HG03025 (cell line): ENCODE data around the gene OPTC.

Experiments
- ATAC-seq: cut with Tn5 transposase; IDR thresholded peaks from one replicate; pipeline ENCODE4 v1.9.1; 2021; ENCODE audit warnings: mild to moderate bottlenecking, moderate library complexity; ENCODE audit not compliant: unreplicated experiment, low FRiP score

OPTC gene

GRCh38 chr1:203528976-203529835 is 35.3 kb downstream of the OPTC start:
- ATAC-seq: no peak

GRCh38 chr1:203531063-203531462 is 37.1 kb downstream of the OPTC start:
- no peak for ATAC-seq

GRCh38 chr1:203534012-203534411 is 40.1 kb downstream of the OPTC start:
- no peak for ATAC-seq

- no peak for ATAC-seq
Measured at GRCh38 chr1:203534526-203534925, 40.6 kb downstream of the OPTC start.

- ATAC-seq: no peak
Measured at GRCh38 chr1:203536575-203536974, 42.6 kb downstream of the OPTC start.

GRCh38 chr1:203536980-203537455 is 43.1 kb downstream of the OPTC start:
- no peak for ATAC-seq

- ATAC-seq: no peak
Measured at GRCh38 chr1:203537806-203538464, 44.0 kb downstream of the OPTC start.

GRCh38 chr1:203538726-203539125 is 44.8 kb downstream of the OPTC start:
- no peak for ATAC-seq

GRCh38 chr1:203539831-203540546 is 46.0 kb downstream of the OPTC start:
- ATAC-seq: no peak

GRCh38 chr1:203544485-203544884 is 50.5 kb downstream of the OPTC start:
- no peak for ATAC-seq

- ATAC-seq: no peak
Measured at GRCh38 chr1:203544978-203545816, 51.2 kb downstream of the OPTC start.

GRCh38 chr1:203546274-203546673 is 52.3 kb downstream of the OPTC start:
- no peak for ATAC-seq

GRCh38 chr1:203547147-203547546 is 53.2 kb downstream of the OPTC start:
- ATAC-seq: no peak

- ATAC-seq: no peak
Measured at GRCh38 chr1:203547771-203548421, 53.9 kb downstream of the OPTC start.

GRCh38 chr1:203548892-203549291 is 54.9 kb downstream of the OPTC start:
- no peak for ATAC-seq

- ATAC-seq: no peak
Measured at GRCh38 chr1:203549309-203549708, 55.4 kb downstream of the OPTC start.

- ATAC-seq: no peak
Measured at GRCh38 chr1:203550846-203551245, 56.9 kb downstream of the OPTC start.

- no peak for ATAC-seq
Measured at GRCh38 chr1:203551550-203551949, 57.6 kb downstream of the OPTC start.

GRCh38 chr1:203553496-203553895 is 59.5 kb downstream of the OPTC start:
- ATAC-seq: no peak

GRCh38 chr1:203554071-203554470 is 60.1 kb downstream of the OPTC start:
- ATAC-seq: no peak
